Coronary artery (tissue), 2 donors: ENCODE results near the gene ZMIZ1.
A peak's percentile ranks its signal among the peaks of the same experiment; 100 is the strongest.

ENCODE experiments used
- DNase-seq: peaks from one replicate; pipeline ENCODE4 v3.0.0-alpha.2; 2017; ENCODE audit warnings: low spot score
- H3K27ac ChIP-seq, 2 donors: fragments of 200-600 bp; sonication (generic); one replicate each; pipeline ENCODE4 v1.5.1; 2016 to 2019
- H3K4me3 ChIP-seq: fragments of 200-600 bp; sonication (generic); 2 replicates; pipeline ENCODE4 v1.5.1; 2016; ENCODE audit warnings: mild to moderate bottlenecking, moderate library complexity
- CTCF ChIP-seq: fragments of 200-600 bp; sonication (generic); IDR thresholded peaks from one replicate; pipeline ENCODE4 v1.5.1; 2019; ENCODE audit warnings: antibody characterized with exemption

The ZMIZ1 gene

GRCh38 chr10:79270466-79271246, 201.9 kb downstream of the ZMIZ1 start:
- DNase-seq = no peak
- no peak overlapping the region for H3K4me3 ChIP-seq
- H3K27ac ChIP-seq = peak overlapping the region in 1 of 2 donors; percentile 4
- TF ChIP-seq CTCF = no peak

- no peak for DNase-seq
- Histone ChIP-seq H3K4me3 (no peak overlapping the region), H3K27ac (peak overlapping the region in 1 of 2 donors; percentile 26)
- TF ChIP-seq CTCF = no peak
These were observed 203.6 kb downstream of the ZMIZ1 start for GRCh38 chr10:79272353-79272752.

DNA sequence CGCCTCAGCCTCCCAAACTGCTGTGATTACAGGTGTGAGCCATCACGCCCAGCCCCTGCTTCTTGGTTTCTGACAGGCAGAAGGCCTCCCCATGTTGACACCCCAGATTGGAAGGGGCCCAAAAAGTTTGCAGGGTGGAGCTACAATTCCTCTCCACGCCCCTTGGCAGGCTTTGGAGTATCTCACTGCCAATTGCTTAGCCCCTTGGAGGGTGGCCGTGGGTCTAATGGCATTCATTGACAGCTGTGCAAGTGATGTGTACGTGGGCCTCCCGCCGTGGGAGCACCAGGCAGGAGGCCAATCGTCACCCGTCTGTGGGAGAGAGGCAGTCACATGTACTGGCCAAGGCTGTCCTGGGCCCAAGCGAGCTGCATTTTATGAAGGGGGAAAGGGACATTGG, 204.8 kb downstream of the ZMIZ1 start:
- Histone ChIP-seq H3K4me3 (peak overlapping the region; percentile 57), H3K27ac (peak overlapping the region; percentile 79 to 90)
- no peak for DNase-seq
- no peak for TF ChIP-seq CTCF

- Histone ChIP-seq H3K27ac (peak overlapping the region; percentile 79 to 90), H3K4me3 (peak overlapping the region; percentile 57)
- peak; percentile 97 for DNase-seq
- no peak for TF ChIP-seq CTCF
These were observed 205.7 kb downstream of the ZMIZ1 start for GRCh38 chr10:79274279-79275104.

DNA sequence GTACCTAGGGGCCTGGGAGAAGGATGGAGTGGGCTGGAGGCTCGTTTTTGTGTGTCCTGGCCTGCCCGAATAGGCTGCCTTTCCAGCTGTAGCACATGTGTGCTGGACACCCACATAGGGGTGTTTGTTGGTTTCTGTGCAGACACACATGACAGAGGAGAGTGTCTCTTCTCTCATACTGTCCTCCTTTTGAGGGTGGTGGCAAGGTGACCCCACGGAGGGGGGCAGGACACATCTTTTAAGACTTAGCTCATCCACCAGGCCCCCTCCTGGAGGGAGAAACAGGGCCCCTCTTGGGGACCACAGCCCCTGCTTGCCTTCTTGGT, 206.3 kb downstream of the ZMIZ1 start:
- DNase-seq = no peak
- TF ChIP-seq CTCF = no peak
- peak overlapping the region; percentile 79 to 90 for H3K27ac ChIP-seq
- peak overlapping the region; percentile 57 for H3K4me3 ChIP-seq

DNA sequence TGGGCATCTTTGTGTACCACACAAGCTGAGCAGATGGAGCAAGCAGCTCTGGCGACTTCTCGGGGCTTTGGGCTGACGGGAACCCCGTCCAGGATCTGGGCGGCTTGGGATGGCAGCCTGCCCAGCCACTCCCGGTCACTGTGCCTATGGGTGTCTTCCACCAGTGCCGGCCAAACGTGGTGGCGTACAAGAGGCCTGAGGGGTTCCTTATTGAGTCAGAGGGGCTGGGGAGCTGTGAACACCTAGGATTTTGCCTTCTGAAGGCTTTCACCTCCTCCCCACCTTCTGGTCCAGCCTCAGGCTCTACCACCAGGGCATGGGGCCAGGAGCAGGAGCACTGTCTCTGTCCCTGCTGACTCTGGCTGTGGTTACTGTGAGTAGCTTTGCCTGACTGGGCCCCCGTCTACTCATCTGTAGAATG, 206.7 kb downstream of the ZMIZ1 start:
- H3K27ac ChIP-seq = peak overlapping the region; percentile 79 to 90
- DNase-seq = no peak
- no peak for TF ChIP-seq CTCF
- H3K4me3 ChIP-seq = peak overlapping the region; percentile 57
